IMR-90 (cell line): ENCODE results near the gene DOCK2. TPM values are rescaled to one million over a fixed set of nuclear protein-coding genes. Genes with fewer than 3 reads are reported as not detected.

Experiments used
- ATAC-seq: fragments of 200-7000 bp; cut with Tn5 transposase; 2 replicates; pipeline ENCODE4 v1.9.1; 2020; ENCODE audit warnings: low read depth, mild to moderate bottlenecking, moderate library complexity
- BruUV-seq: library from RNA; stranded (reverse); fragments of 400-500 nt; replicated peaks from 2 replicates; lab custom pipeline; 2021; lab: Mats Ljungman, UMichigan
- CTCF ChIA-PET: fragments of 300-600 bp; formaldehyde crosslinking; extraction: SDS; loops from one replicate; lab custom pipeline; 2021; ENCODE audit warnings: antibody characterized with exemption; lab: Yijun Ruan, JAX
- POLR2A ChIA-PET: fragments of 300-600 bp; sonication (Branson Sonifier 250); formaldehyde crosslinking; loops from one replicate; lab custom pipeline; 2022; ENCODE audit warnings: antibody characterized with exemption; ENCODE audit not compliant: unreplicated experiment; lab: Charles Lee
- DNase-seq: peaks from one replicate; pipeline ENCODE4 v3.0.0; 2013
- H2AFZ ChIP-seq: replicated peaks from 2 replicates; pipeline ENCODE3; 2013; ENCODE audit warnings: low read length, mild to moderate bottlenecking; ENCODE audit not compliant: poor library complexity
- H2AK5ac ChIP-seq: 2 replicates; pipeline ENCODE4 v1.6.1; 2013; ENCODE audit warnings: low read depth, low read length, inconsistent platforms
- H2AK9ac ChIP-seq: replicated peaks from 2 replicates; pipeline ENCODE3; 2013; ENCODE audit warnings: mild to moderate bottlenecking, low read depth, low read length, moderate library complexity; ENCODE audit not compliant: poor library complexity
- H2BK120ac ChIP-seq: 2 replicates; pipeline ENCODE4 v1.6.1; 2013; ENCODE audit warnings: low read depth, low read length, inconsistent platforms
- H2BK15ac ChIP-seq: 3 replicates; pipeline ENCODE4 v1.6.1; 2013; ENCODE audit warnings: low read depth, low read length, inconsistent platforms
- H2BK20ac ChIP-seq: 2 replicates; pipeline ENCODE4 v1.6.1; 2013; ENCODE audit warnings: low read depth, mild to moderate bottlenecking, inconsistent platforms, low read length, moderate library complexity
- H2BK5ac ChIP-seq: 2 replicates; pipeline ENCODE4 v1.6.1; 2013; ENCODE audit warnings: mild to moderate bottlenecking, low read depth, low read length, inconsistent platforms; ENCODE audit not compliant: poor library complexity, severe bottlenecking
- H3K14ac ChIP-seq: replicated peaks from 2 replicates; pipeline ENCODE4 v1.6.1; 2013; ENCODE audit warnings: low read depth, low read length, inconsistent platforms
- H3K18ac ChIP-seq: 2 replicates; pipeline ENCODE4 v1.6.1; 2013; ENCODE audit warnings: low read depth, low read length, control low read depth
- H3K23ac ChIP-seq: 2 replicates; pipeline ENCODE4 v1.6.1; 2013; ENCODE audit warnings: low read depth, low read length, inconsistent platforms
- H3K27ac ChIP-seq: 2 replicates; pipeline ENCODE4 v1.5.1; 2013; ENCODE audit warnings: mild to moderate bottlenecking, control low read depth, low read length; ENCODE audit not compliant: insufficient read depth
- H3K27me3 ChIP-seq: 2 replicates; pipeline ENCODE4 v1.6.1; 2013; ENCODE audit warnings: low read length; ENCODE audit not compliant: control insufficient read depth, insufficient read depth
- H3K36me3 ChIP-seq: 2 replicates; pipeline ENCODE4 v1.6.1; 2013; ENCODE audit warnings: low read length, mixed read lengths; ENCODE audit not compliant: control insufficient read depth, insufficient read depth
- H3K4ac ChIP-seq: 2 replicates; pipeline ENCODE4 v1.6.1; 2013; ENCODE audit warnings: low read depth, low read length, inconsistent platforms
- H3K4me1 ChIP-seq: 2 replicates; pipeline ENCODE4 v1.6.1; 2013; ENCODE audit warnings: low read length, mixed read lengths; ENCODE audit not compliant: control insufficient read depth, insufficient read depth
- H3K4me2 ChIP-seq: 2 replicates; pipeline ENCODE4 v1.6.1; 2013; ENCODE audit warnings: low read depth, mild to moderate bottlenecking, control low read depth, low read length, moderate library complexity
- H3K4me3 ChIP-seq: 2 replicates; pipeline ENCODE4 v1.5.1; 2013; ENCODE audit warnings: low read depth, mild to moderate bottlenecking, control low read depth, low read length, moderate library complexity; ENCODE audit not compliant: insufficient read depth
- H3K56ac ChIP-seq: 2 replicates; pipeline ENCODE4 v1.6.1; 2013; ENCODE audit warnings: low read length, inconsistent platforms; ENCODE audit not compliant: insufficient read depth; ENCODE audit errors: extremely low read depth
- H3K79me1 ChIP-seq, 2 experiments: 2 replicates each; pipeline ENCODE4 v1.6.1; 2013; ENCODE audit warnings: low read length in 2 of 2, inconsistent platforms in 1 of 2, low read depth in 1 of 2
- H3K9ac ChIP-seq: 2 replicates; pipeline ENCODE4 v1.6.1; 2013; ENCODE audit warnings: low read depth, low read length, control low read depth
- H3K9me1 ChIP-seq: 2 replicates; pipeline ENCODE4 v1.6.1; 2013; ENCODE audit warnings: low read length, inconsistent platforms; ENCODE audit not compliant: insufficient read depth
- H3K9me3 ChIP-seq: 2 replicates; pipeline ENCODE4 v1.6.1; 2013; ENCODE audit warnings: low read length; ENCODE audit not compliant: control insufficient read depth, insufficient read depth
- H4K20me1 ChIP-seq: 2 replicates; pipeline ENCODE4 v1.6.1; 2013; ENCODE audit warnings: low read length, inconsistent platforms; ENCODE audit not compliant: insufficient read depth
- H4K5ac ChIP-seq: 2 replicates; pipeline ENCODE4 v1.6.1; 2013; ENCODE audit warnings: mild to moderate bottlenecking, low read depth, low read length, control low read depth
- H4K8ac ChIP-seq, 2 experiments: 2 replicates each; pipeline ENCODE4 v1.6.1; 2013; ENCODE audit warnings: low read depth in 2 of 2, low read length in 2 of 2, control low read depth in 1 of 2, inconsistent platforms in 1 of 2
- H4K91ac ChIP-seq: 2 replicates; pipeline ENCODE4 v1.6.1; 2013; ENCODE audit warnings: low read depth, low read length, inconsistent platforms; ENCODE audit not compliant: insufficient read depth
- CEBPB ChIP-seq: IDR thresholded peaks from 2 replicates; pipeline ENCODE4 v1.6.1; 2012; ENCODE audit warnings: low read depth, low read length, improper control_type of control experiment
- FOS ChIP-seq: fragments of 150-350 bp; IDR thresholded peaks from 2 replicates; pipeline ENCODE4 v1.6.1; 2016; ENCODE audit warnings: low read depth, low read length
- MXI1 ChIP-seq: IDR thresholded peaks from 2 replicates; pipeline ENCODE4 v1.6.1; 2012; ENCODE audit warnings: low read depth, mild to moderate bottlenecking, low read length, moderate library complexity, borderline replicate concordance
- NFE2L2 ChIP-seq: fragments of 150-350 bp; IDR thresholded peaks from 2 replicates; pipeline ENCODE4 v1.6.1; 2016; ENCODE audit warnings: low read depth, mild to moderate bottlenecking, low read length
- POLR2A ChIP-seq: IDR thresholded peaks from 2 replicates; pipeline ENCODE4 v1.6.1; 2012; ENCODE audit warnings: mild to moderate bottlenecking, low read depth, low read length
- RAD21 ChIP-seq: IDR thresholded peaks from 2 replicates; pipeline ENCODE4 v1.6.1; 2012; ENCODE audit warnings: low read length, improper control_type of control experiment
- RCOR1 ChIP-seq: IDR thresholded peaks from 2 replicates; pipeline ENCODE4 v1.6.1; 2012; ENCODE audit warnings: mild to moderate bottlenecking, low read length, improper control_type of control experiment; ENCODE audit not compliant: insufficient replicate concordance
- RFX5 ChIP-seq: IDR thresholded peaks from 2 replicates; pipeline ENCODE4 v1.8.0; 2012; ENCODE audit warnings: low read depth, mild to moderate bottlenecking, low read length, moderate library complexity
- SMC3 ChIP-seq: fragments of 150-350 bp; IDR thresholded peaks from 2 replicates; pipeline ENCODE4 v1.6.1; 2016; ENCODE audit warnings: low read depth, mild to moderate bottlenecking, antibody characterized with exemption, low read length, moderate library complexity
- WGBS, 2 experiments: methylation state at CpG; one replicate each; pipeline versions ENCODE4 v1.1.5 to v1.1.7; 2013; ENCODE audit warnings: missing lambda C conversion rate in 2 of 2; ENCODE audit not compliant: insufficient read length in 1 of 2; ENCODE audit errors: extremely low coverage in 2 of 2; 5-methylcytosine and 5-hydroxymethylcytosine counted together
- dilution Hi-C: fragments of 300-500 bp; cut with HindIII; formaldehyde crosslinking; loops from one replicate; pipeline ENCODE4 v1.14.3; 2018; ENCODE audit warnings: low sequenced_read_pairs; ENCODE audit not compliant: unreplicated experiment
- in situ Hi-C: fragments of 300-500 bp; cut with MboI; formaldehyde crosslinking; loops from 3 replicates; pipeline ENCODE4 v1.14.3; 2019; ENCODE audit warnings: low sequenced_read_pairs, inconsistent platforms, mixed read lengths
- intact Hi-C: fragments of 100-400 bp; cut with micrococcal nuclease; formaldehyde crosslinking; loops from 2 replicates; pipeline ENCODE4 v1.10.0; 2022
- polyA plus RNA-seq, 3 experiments: library from polyadenylated mRNA; depleted of rRNA; stranded (reverse); fragments of >200 nt; gene quantifications; 2 replicates each; pipeline ENCODE4 v1.2.3, GENCODE V29; 2012; ENCODE audit warnings: low replicate concordance in 1 of 3
- total RNA-seq: library from RNA; depleted of rRNA; stranded (reverse); fragments of >200 nt; gene quantifications from 2 replicates; pipeline ENCODE4 v1.2.3, GENCODE V29; 2012

Gene DOCK2
- total and polyA plus RNA-seq, 2 of the 4 experiments (the other 2 are of a cell fraction): 0.72 to 3.0 TPM

- H3K4me1 ChIP-seq: peaks cover 32% of the 10 kb centered on the region
Observed at GRCh38 chr5:169974121-169974770, 337.2 kb downstream of the DOCK2 start.

More at GRCh38 chr5:169974121-169974770, 337.2 kb downstream of the DOCK2 start:
- BruUV-seq: no TSS peak
- ATAC-seq (no peak), DNase-seq (peak; percentile 66)
- H4K8ac ChIP-seq: peak overlapping the region; percentile 45 to 69; a peak in 3 of 4 replicates
- H3K9ac ChIP-seq: no peak overlapping the region
- H3K23ac ChIP-seq: peak overlapping the region; percentile 72; the same call in 1 of the 2 replicates
- dilution Hi-C loops: no loop called here
- H3K27ac ChIP-seq: peak overlapping the region; percentile 36; the same call in 1 of the 2 replicates
- H2AFZ ChIP-seq: no peak overlapping the region
- H3K4ac ChIP-seq: peak overlapping the region; percentile 78
- peak overlapping the region; percentile 61 for H4K91ac ChIP-seq
- H2BK15ac ChIP-seq: peak overlapping the region; percentile 83; the same call in 2 of the 3 replicates
- peaks cover 33 to 76% of the 10 kb centered on the region in 2 experiments for H3K79me1 ChIP-seq
- H2BK120ac ChIP-seq: peak overlapping the region; percentile 84
- H2BK5ac ChIP-seq: peak overlapping the region; percentile 67
- no peak for TF ChIP-seq MXI1
- no peak for TF ChIP-seq CEBPB
- TF ChIP-seq RFX5: no peak
- no peak for TF ChIP-seq FOS
- no peak for TF ChIP-seq SMC3
- TF ChIP-seq RCOR1: no peak
- TF ChIP-seq RAD21: no peak
- no peak for TF ChIP-seq POLR2A
- TF ChIP-seq NFE2L2: no peak
- no peak overlapping the region for H2AK9ac ChIP-seq
- no CpG with 5 or more reads among the region's 6 CpGs for WGBS, 2 experiments
- H3K14ac ChIP-seq: peak overlapping the region; percentile 65
- H3K27me3 ChIP-seq: no peaks in the 10 kb centered on the region
- H2AK5ac ChIP-seq: peak overlapping the region; percentile 39; the same call in 1 of the 2 replicates
- in situ Hi-C loops: no loop called here
- H3K4me2 ChIP-seq: peak overlapping the region; percentile 46; the same call in 1 of the 2 replicates
- 0 out of 2 replicates have a peak overlapping the region, but pooled peaks have one; percentile 24 for H3K56ac ChIP-seq
- peak overlapping the region; percentile 90 for H2BK20ac ChIP-seq
- no peaks in the 10 kb centered on the region for H3K36me3 ChIP-seq
- intact Hi-C loops: no loop called here
- H3K9me1 ChIP-seq: peaks cover 19% of the 10 kb centered on the region
- no peaks in the 10 kb centered on the region for H4K20me1 ChIP-seq
- CTCF ChIA-PET: no interaction called here
- H3K4me3 ChIP-seq: no peak overlapping the region
- H4K5ac ChIP-seq: peak overlapping the region; percentile 40; the same call in 1 of the 2 replicates
- H3K18ac ChIP-seq: peak overlapping the region; percentile 65
- H3K9me3 ChIP-seq: no peaks in the 10 kb centered on the region
- POLR2A ChIA-PET: no interaction called here
